Endothelial cell of umbilical vein (primary cell): Measurements from ENCODE around the gene MBLAC1. TPM values are rescaled to one million over a fixed set of nuclear protein-coding genes. Genes with fewer than 3 reads are reported as not detected.

Experiments
- BruUV-seq: library from RNA; stranded (reverse); fragments of 400-500 nt; replicated peaks from 2 replicates; lab custom pipeline; 2021; lab: Mats Ljungman, UMichigan
- CTCF ChIA-PET: fragments of 300-600, 350-600 bp; sonication (Branson Sonifier 250); formaldehyde crosslinking; loops from one replicate; lab custom pipeline; 2021; ENCODE audit warnings: antibody characterized with exemption, inconsistent platforms; lab: Charles Lee
- POLR2A ChIA-PET: fragments of 300-600, 350-600 bp; sonication (Branson Sonifier 250); formaldehyde crosslinking; loops from one replicate; lab custom pipeline; 2021; ENCODE audit warnings: antibody characterized with exemption, inconsistent platforms; lab: Charles Lee
- DNase-seq: peaks from one replicate; pipeline ENCODE4 v3.0.0-alpha.2; 2011; ENCODE audit warnings: low read depth, low spot score
- FAIRE-seq: peaks from 2 replicates; lab custom pipeline; 2011; peaks lifted over from hg19 to GRCh38; lab: Jason Lieb, UNC
- H2AFZ ChIP-seq: 2 replicates; pipeline ENCODE4 v1.6.0; 2012; ENCODE audit warnings: low read depth, low read length, control low read depth, inconsistent platforms
- H3K27ac ChIP-seq: 2 replicates; pipeline ENCODE4 v1.5.1; 2011; ENCODE audit warnings: low read depth, mild to moderate bottlenecking, control low read depth, low read length, moderate library complexity; ENCODE audit not compliant: insufficient read depth
- H3K27me3 ChIP-seq, 2 experiments: 2 replicates each; pipeline versions ENCODE4 v1.6.0 to v1.6.1; 2011; ENCODE audit warnings: low read length in 2 of 2, mixed read lengths in 1 of 2; ENCODE audit not compliant: control insufficient read depth in 2 of 2, insufficient read depth in 2 of 2
- H3K36me3 ChIP-seq, 2 experiments: 2 replicates in 1 of 2; 3 replicates in 1 of 2; pipeline ENCODE4 v1.5.1; 2011; ENCODE audit warnings: low read length in 2 of 2, mild to moderate bottlenecking in 1 of 2, moderate library complexity in 1 of 2; ENCODE audit not compliant: control insufficient read depth in 2 of 2, insufficient read depth in 2 of 2; ENCODE audit errors: extremely low read depth in 1 of 2
- H3K4me1 ChIP-seq: 3 replicates; pipeline ENCODE4 v1.5.1; 2011; ENCODE audit warnings: mild to moderate bottlenecking, low read length; ENCODE audit not compliant: control insufficient read depth, insufficient read depth; ENCODE audit errors: extremely low read depth
- H3K4me2 ChIP-seq: 2 replicates; pipeline ENCODE4 v1.6.1; 2011; ENCODE audit warnings: low read length, control low read depth, mixed read lengths; ENCODE audit not compliant: insufficient read depth
- H3K4me3 ChIP-seq, 3 experiments: fragments of 200-600 bp in 1 of 3; sonication (generic), shearing (Covaris generic) in 1 of 3; replicated peaks in 1 of 3; 2 replicates each; pipeline ENCODE4 v1.5.1; 2011 to 2016; ENCODE audit warnings: control low read depth in 3 of 3, low read length in 3 of 3, mild to moderate bottlenecking in 2 of 3, inconsistent platforms in 1 of 3, low read depth in 1 of 3, moderate library complexity in 1 of 3; ENCODE audit not compliant: insufficient read depth in 1 of 3
- H3K79me2 ChIP-seq: 2 replicates; pipeline ENCODE4 v1.6.0; 2012; ENCODE audit warnings: low read length, inconsistent platforms; ENCODE audit not compliant: control insufficient read depth, insufficient read depth
- H3K9ac ChIP-seq: replicated peaks from 2 replicates; pipeline ENCODE3; 2011; ENCODE audit warnings: low read length, control low read depth; ENCODE audit not compliant: insufficient read depth; ENCODE audit errors: extremely low read depth
- H3K9me1 ChIP-seq: replicated peaks from 3 replicates; pipeline ENCODE4 v1.6.0; 2011; ENCODE audit warnings: mild to moderate bottlenecking, low read length; ENCODE audit not compliant: control insufficient read depth, insufficient read depth; ENCODE audit errors: extremely low read depth
- H3K9me3 ChIP-seq: replicated peaks from 2 replicates; pipeline ENCODE4 v1.5.1; 2012; ENCODE audit warnings: low read length, inconsistent platforms; ENCODE audit not compliant: control insufficient read depth, insufficient read depth
- H4K20me1 ChIP-seq: replicated peaks from 2 replicates; pipeline ENCODE3; 2011; ENCODE audit warnings: mild to moderate bottlenecking, low read length; ENCODE audit not compliant: control insufficient read depth, insufficient read depth; ENCODE audit errors: extremely low read depth
- EZH2 ChIP-seq: IDR thresholded peaks from 2 replicates; pipeline ENCODE4 v1.6.1; 2012; ENCODE audit warnings: borderline replicate concordance, low read depth, mild to moderate bottlenecking, moderate library complexity, low read length, inconsistent platforms; ENCODE audit not compliant: severe bottlenecking
- FOS ChIP-seq: IDR thresholded peaks from 2 replicates; pipeline ENCODE4 v1.6.1; 2011; ENCODE audit warnings: mild to moderate bottlenecking, low read length, moderate library complexity, borderline replicate concordance; ENCODE audit not compliant: insufficient read depth
- GATA2 ChIP-seq: IDR thresholded peaks from 2 replicates; pipeline ENCODE4 v1.7.0; 2011; ENCODE audit warnings: low read depth, mild to moderate bottlenecking, moderate library complexity, mixed read lengths, low read length; ENCODE audit not compliant: insufficient read length, insufficient read depth
- JUN ChIP-seq: IDR thresholded peaks from 2 replicates; pipeline ENCODE4 v1.6.1; 2011; ENCODE audit warnings: borderline replicate concordance, low read depth; ENCODE audit not compliant: insufficient read length, insufficient read depth
- MYC ChIP-seq: IDR thresholded peaks from one replicate; pipeline ENCODE4 v1.6.1; 2011; ENCODE audit warnings: mild to moderate bottlenecking, low read depth, low read length
- POLR2A ChIP-seq: IDR thresholded peaks from 2 replicates; pipeline ENCODE4 v1.6.1; 2012; ENCODE audit warnings: low read depth, mild to moderate bottlenecking, control low read depth, low read length
- POLR2AphosphoS5 ChIP-seq: IDR thresholded peaks from 2 replicates; pipeline ENCODE4 v1.6.1; 2012; ENCODE audit warnings: low read depth, mild to moderate bottlenecking, control low read depth, low read length, moderate library complexity; ENCODE audit not compliant: insufficient read depth
- dilution Hi-C: fragments of 300-500 bp; cut with MboI; formaldehyde crosslinking; loops from one replicate; pipeline ENCODE4 v1.15.0; 2019; ENCODE audit warnings: low sequenced_read_pairs; ENCODE audit not compliant: extremely low pct_ligation_motif_present
- intact Hi-C: fragments of 100-400 bp; cut with micrococcal nuclease; formaldehyde crosslinking; loops from one replicate; pipeline ENCODE4 v1.10.0; 2022
- polyA plus RNA-seq, 4 experiments: library from polyadenylated mRNA; depleted of rRNA in 3 of 4; stranded (reverse) in 3 of 4; unstranded in 1 of 4; fragments of >200 nt; gene quantifications; 2 replicates each; pipeline versions ENCODE4 v1.2.1 to v1.2.3, GENCODE V29; 2011 to 2012; ENCODE audit warnings: missing spikeins in 1 of 4
- total RNA-seq: library from RNA; stranded (reverse); gene quantifications from 2 replicates; pipeline ENCODE4 v1.2.3, GENCODE V29; 2021
- TF ChIP-seq, protein P1 (sequence below), 2 donors: IDR thresholded peaks; 1 replicate in 1 of 2; 2 replicates in 1 of 2; pipeline ENCODE4 v1.5.1; 2011; ENCODE audit warnings: low read length in 2 of 2, mild to moderate bottlenecking in 2 of 2, moderate library complexity in 2 of 2, control low read depth in 1 of 2, inconsistent platforms in 1 of 2, low read depth in 1 of 2; ENCODE audit not compliant: insufficient read depth in 1 of 2; ENCODE audit errors: extremely low read depth in 1 of 2
- TF ChIP-seq, protein P2 (sequence below): IDR thresholded peaks from 2 replicates; pipeline ENCODE4 v1.6.1; 2011; ENCODE audit not compliant: insufficient read depth, insufficient read length

MBLAC1 gene
- total and polyA plus RNA-seq, 2 donors (not counting 3 experiments of a cell fraction or from before 2014, with no cell fraction given): 1.8 to 2.1 TPM

GRCh38 chr7:100137851-100138760 is 11.3 kb downstream of the MBLAC1 start:
- Histone ChIP-seq H3K79me2 (no peaks in the 10 kb centered on the region), H3K9me3 (no peaks in the 10 kb centered on the region), H3K4me2 (no peak overlapping the region), H3K9ac (no peak overlapping the region), H3K9me1 (no peaks in the 10 kb centered on the region), H4K20me1 (no peaks in the 10 kb centered on the region), H3K4me1 (no peaks in the 10 kb centered on the region), H3K27ac (no peak overlapping the region), H3K27me3 (peaks cover 0 to 3% of the 10 kb centered on the region in 2 experiments), H3K36me3 (no peaks in the 10 kb centered on the region), H3K4me3 (no peak overlapping the region), H2AFZ (no peak overlapping the region)
- ChIA-PET CTCF (interaction anchor here (0.6 to 2.2 kb wide), 4 partner anchors 10 to 270 kb away, joined by 3 to 8 read pairs (median 3); partner anchors contain the start of gene LAMTOR4), POLR2A (no interaction called here)
- no peak for DNase-seq
- intact Hi-C loops (no loop called here), dilution Hi-C loops (no loop called here)
- no peak for FAIRE-seq
- no TSS peak for BruUV-seq
- TF ChIP-seq POLR2A (no peak), EZH2 (no peak), FOS (no peak), GATA2 (no peak), JUN (no peak), POLR2AphosphoS5 (no peak), MYC (no peak)
- TF ChIP-seq, protein P1, sequence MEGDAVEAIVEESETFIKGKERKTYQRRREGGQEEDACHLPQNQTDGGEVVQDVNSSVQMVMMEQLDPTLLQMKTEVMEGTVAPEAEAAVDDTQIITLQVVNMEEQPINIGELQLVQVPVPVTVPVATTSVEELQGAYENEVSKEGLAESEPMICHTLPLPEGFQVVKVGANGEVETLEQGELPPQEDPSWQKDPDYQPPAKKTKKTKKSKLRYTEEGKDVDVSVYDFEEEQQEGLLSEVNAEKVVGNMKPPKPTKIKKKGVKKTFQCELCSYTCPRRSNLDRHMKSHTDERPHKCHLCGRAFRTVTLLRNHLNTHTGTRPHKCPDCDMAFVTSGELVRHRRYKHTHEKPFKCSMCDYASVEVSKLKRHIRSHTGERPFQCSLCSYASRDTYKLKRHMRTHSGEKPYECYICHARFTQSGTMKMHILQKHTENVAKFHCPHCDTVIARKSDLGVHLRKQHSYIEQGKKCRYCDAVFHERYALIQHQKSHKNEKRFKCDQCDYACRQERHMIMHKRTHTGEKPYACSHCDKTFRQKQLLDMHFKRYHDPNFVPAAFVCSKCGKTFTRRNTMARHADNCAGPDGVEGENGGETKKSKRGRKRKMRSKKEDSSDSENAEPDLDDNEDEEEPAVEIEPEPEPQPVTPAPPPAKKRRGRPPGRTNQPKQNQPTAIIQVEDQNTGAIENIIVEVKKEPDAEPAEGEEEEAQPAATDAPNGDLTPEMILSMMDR (IDR thresholded peaks at IDR 0.05; ENCODE audit: extremely low read depth in 1 of 2, insufficient read depth in 1 of 2, low read depth in 1 of 2, low read length in 2 of 2): no peak
- TF ChIP-seq, protein P2, sequence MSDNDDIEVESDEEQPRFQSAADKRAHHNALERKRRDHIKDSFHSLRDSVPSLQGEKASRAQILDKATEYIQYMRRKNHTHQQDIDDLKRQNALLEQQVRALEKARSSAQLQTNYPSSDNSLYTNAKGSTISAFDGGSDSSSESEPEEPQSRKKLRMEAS: no peak
